ENCODE data around the gene DEGS2. TPM values are rescaled to one million over a fixed set of nuclear protein-coding genes. Genes with fewer than 3 reads are reported as not detected.

The DEGS2 gene
- total and polyA plus RNA-seq, 2 of the 13 experiments (the other 11 are each of a cell fraction or from before 2014, with no cell fraction given), result 0.09 TPM

- peak; percentile 43; the same call in 1 of the 2 replicates for TF ChIP-seq ZBTB38 (CRISPR knock-in tag; IDR thresholded peaks at IDR 0.05)
- peak; percentile 88 for TF ChIP-seq ZNF687 (CRISPR knock-in tag; IDR thresholded peaks at IDR 0.05)
- TF ChIP-seq NRL (CRISPR knock-in tag; IDR thresholded peaks at IDR 0.05; ENCODE audit: borderline replicate concordance), result 0 out of 2 replicates have a peak, but pooled peaks have one; percentile 19
- peak; percentile 66 for TF ChIP-seq RFX3 (CRISPR knock-in tag; IDR thresholded peaks at IDR 0.05)
- peak; percentile 52 for TF ChIP-seq ZNF574 (CRISPR knock-in tag; IDR thresholded peaks at IDR 0.05)
- peak; percentile 57; the same call in 1 of the 2 replicates for TF ChIP-seq ZNF331 (CRISPR knock-in tag; IDR thresholded peaks at IDR 0.05)
- no peak; the same call in 1 of the 2 replicates for TF ChIP-seq ZNF619 (CRISPR knock-in tag; IDR thresholded peaks at IDR 0.05)
- TF ChIP-seq KLF16 (CRISPR knock-in tag; IDR thresholded peaks at IDR 0.05), result peak in 1 of 2 experiments; percentile 70; a peak in 1 of 4 replicates
- no peak for TF ChIP-seq CREB1 (IDR thresholded peaks at IDR 0.05)
- no peak for TF ChIP-seq CREB1 (CRISPR knock-in tag; IDR thresholded peaks at IDR 0.05)
- TF ChIP-seq ZNF644 (CRISPR knock-in tag; IDR thresholded peaks at IDR 0.05; ENCODE audit: low read depth), result peak; percentile 18; the same call in 1 of the 2 replicates
- TF ChIP-seq SPEN (CRISPR knock-in tag; IDR thresholded peaks at IDR 0.05; ENCODE audit: low read depth), result peak; percentile 58; the same call in 1 of the 2 replicates
- peak; percentile 31 for TF ChIP-seq ASH2L (IDR thresholded peaks at IDR 0.05; ENCODE audit: insufficient read length, low read depth, low read length)
- TF ChIP-seq ZNF18 (CRISPR knock-in tag; IDR thresholded peaks at IDR 0.05; ENCODE audit: insufficient replicate concordance), result peak; percentile 100
- TF ChIP-seq CEBPG (CRISPR knock-in tag; IDR thresholded peaks at IDR 0.05), result peak; percentile 70
- TF ChIP-seq ZNF281 (CRISPR knock-in tag; IDR thresholded peaks at IDR 0.05; ENCODE audit: borderline replicate concordance), result peak; percentile 86
Observed at GRCh38 chr14:100140452-100141078, 18.9 kb downstream of the DEGS2 start (continued).

Measured in HepG2 (cell line).